Femur (tissue), 1 donor: ENCODE data around the gene GAB2.
"Not testable (repeated sequence)": the region's sequence is repeated elsewhere in the genome, so short reads cannot be mapped to it uniquely, and the experiment has no call there.

Source experiments
- DNase-seq: peaks from one replicate; pipeline ENCODE4 v3.0.0-alpha.2; 2017

The GAB2 gene

GRCh38 chr11:78199015-78199652 is 218.5 kb downstream of the GAB2 start:
- DNase-seq, result no peak

- no peak for DNase-seq
Measured at GRCh38 chr11:78197816-78198215, 219.8 kb downstream of the GAB2 start.

- DNase-seq, result no peak
Measured at GRCh38 chr11:78196661-78197091, 220.9 kb downstream of the GAB2 start.

- peak; percentile 40 for DNase-seq
Measured at GRCh38 chr11:78195917-78196560, 221.6 kb downstream of the GAB2 start.

- DNase-seq, result no peak
Measured at GRCh38 chr11:78194490-78194889, 223.1 kb downstream of the GAB2 start.

- DNase-seq, result no peak
Measured at GRCh38 chr11:78193806-78194205, 223.8 kb downstream of the GAB2 start.

- no peak for DNase-seq
Measured at GRCh38 chr11:78192911-78193351, 224.7 kb downstream of the GAB2 start.

GRCh38 chr11:78192223-78192719 is 225.3 kb downstream of the GAB2 start:
- DNase-seq, result no peak

GRCh38 chr11:78190871-78191538 is 226.6 kb downstream of the GAB2 start:
- DNase-seq, result no peak

- DNase-seq, result peak; percentile 17
Measured at GRCh38 chr11:78190374-78190773, 227.2 kb downstream of the GAB2 start.

GRCh38 chr11:78189851-78190250 is 227.8 kb downstream of the GAB2 start:
- DNase-seq, result peak; percentile 16

- DNase-seq, result peak; percentile 22
Measured at GRCh38 chr11:78189174-78189724, 228.4 kb downstream of the GAB2 start.

- peak; percentile 98 for DNase-seq
Measured at GRCh38 chr11:78188286-78189173, 229.1 kb downstream of the GAB2 start, which contains the start of the genes KCTD21 and USP35. KCTD21 (minus strand) TSS chr11:78188626; CDS start chr11:78174554, 14,072 bp downstream. USP35 (plus strand) TSS chr11:78188919; CDS start chr11:78196246, 7,327 bp downstream.

- DNase-seq, result no peak
Measured at GRCh38 chr11:78187366-78188285, 230.0 kb downstream of the GAB2 start.

- no peak for DNase-seq
Measured at GRCh38 chr11:78181185-78181584, 236.4 kb downstream of the GAB2 start.

- DNase-seq, result no peak
Measured at GRCh38 chr11:78180751-78181150, 236.9 kb downstream of the GAB2 start.

GRCh38 chr11:78179459-78180071 is 238.1 kb downstream of the GAB2 start:
- no peak for DNase-seq

GRCh38 chr11:78177216-78177615 is 240.4 kb downstream of the GAB2 start:
- DNase-seq, result no peak

GRCh38 chr11:78176605-78177141 is 240.9 kb downstream of the GAB2 start:
- no peak for DNase-seq

- DNase-seq, result not testable (repeated sequence)
Measured at GRCh38 chr11:78175862-78176261, 241.8 kb downstream of the GAB2 start.
